Stimulated activated CD8-positive, alpha-beta memory T cell treated with anti-CD3 and anti-CD28 coated beads, Interleukin-7, amount 100 ng/mL, for 24 hours (primary cell): ENCODE data around the gene OSBPL3.
"Not testable (repeated sequence)": the region's sequence is repeated elsewhere in the genome, so short reads cannot be mapped to it uniquely, and the experiment has no call there.

Source experiments
- DNase-seq: peaks from one replicate; pipeline ENCODE4 v3.0.0-alpha.2; 2020; ENCODE audit warnings: low read depth

Gene OSBPL3

DNA sequence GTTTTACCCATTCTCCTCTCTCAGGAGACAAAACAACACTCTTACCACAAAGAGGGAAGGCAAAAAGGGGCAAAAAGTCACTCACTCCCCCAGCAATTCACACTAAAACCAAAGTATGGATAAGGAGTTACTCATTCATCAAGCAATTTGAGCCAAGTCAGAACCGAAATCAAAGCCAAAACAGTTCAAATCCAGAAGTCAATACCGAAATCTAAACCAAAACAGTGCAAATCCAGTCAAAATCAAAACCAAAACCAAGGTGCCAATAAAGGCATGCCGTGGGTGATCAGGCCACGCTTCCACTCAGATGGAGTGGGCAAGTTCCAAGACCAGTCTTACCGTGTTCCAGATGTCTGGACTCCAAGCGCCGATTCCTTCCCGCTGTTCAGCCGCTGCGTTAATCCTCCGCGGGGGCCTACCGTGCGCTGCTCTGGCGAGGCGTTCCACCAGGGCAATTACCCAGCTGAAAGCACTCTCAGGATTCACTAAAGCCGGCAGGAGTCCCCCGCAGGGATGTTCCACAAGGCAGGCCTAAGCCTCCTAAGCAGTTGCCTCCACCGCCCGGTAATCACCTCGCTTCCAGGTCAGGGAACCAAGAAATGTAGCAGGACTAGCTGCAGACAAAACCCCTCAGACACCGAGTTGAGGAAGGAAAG lies 185.1 kb downstream of the OSBPL3 start:
- DNase-seq = not testable (repeated sequence)

- no peak for DNase-seq
These were observed 185.9 kb downstream of the OSBPL3 start for GRCh38 chr7:24793982-24794648.

DNA sequence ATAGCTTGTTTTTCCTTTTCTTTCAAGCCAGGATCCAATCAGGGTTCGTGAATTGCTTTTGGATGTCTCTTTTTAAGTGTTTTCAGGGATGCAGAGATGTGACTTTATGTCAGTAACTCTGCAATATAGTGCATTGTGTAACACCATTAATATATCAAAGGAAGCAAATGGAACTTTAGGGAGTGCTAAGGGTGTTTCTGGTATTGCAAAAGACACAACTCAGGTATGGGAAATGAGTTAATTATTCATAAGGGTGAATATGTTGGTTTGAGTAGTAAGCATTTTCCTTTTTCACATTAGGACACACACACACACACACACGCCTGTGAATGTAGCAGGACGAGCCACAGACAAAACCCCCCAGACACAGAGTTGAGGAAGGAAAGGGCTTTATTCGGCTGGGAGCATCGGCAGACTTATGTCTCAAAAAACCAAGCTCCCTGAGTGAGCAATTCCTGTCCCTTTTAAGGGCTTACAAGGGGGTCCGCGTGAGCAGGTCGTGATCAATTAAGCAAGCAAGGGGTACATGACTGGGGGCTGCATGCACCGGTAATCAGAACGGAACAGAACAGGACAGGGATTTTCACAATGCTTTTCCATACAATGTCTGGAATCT lies 190.9 kb downstream of the OSBPL3 start:
- no peak for DNase-seq

GRCh38 chr7:24788075-24788474 lies 191.9 kb downstream of the OSBPL3 start:
- no peak for DNase-seq

DNA sequence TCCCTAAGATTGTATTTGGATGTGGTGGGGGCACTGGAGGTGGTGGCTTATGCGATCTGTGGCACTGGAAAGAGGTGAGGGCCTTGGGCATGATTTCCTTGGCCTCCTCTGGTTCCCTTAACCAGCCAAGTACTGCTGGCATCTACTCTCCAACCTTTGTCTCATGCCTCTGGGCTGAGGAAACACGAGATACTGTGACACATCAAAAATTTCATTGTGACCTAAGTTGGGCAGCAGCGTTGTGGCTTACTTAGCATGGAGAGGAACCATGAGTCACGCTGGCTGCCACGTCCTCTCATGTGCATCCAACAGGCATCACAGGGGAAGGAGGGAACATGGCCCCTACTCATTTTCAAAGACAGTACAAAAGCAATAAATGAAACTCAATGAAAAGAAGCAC lies 193.0 kb downstream of the OSBPL3 start:
- no peak for DNase-seq

DNA sequence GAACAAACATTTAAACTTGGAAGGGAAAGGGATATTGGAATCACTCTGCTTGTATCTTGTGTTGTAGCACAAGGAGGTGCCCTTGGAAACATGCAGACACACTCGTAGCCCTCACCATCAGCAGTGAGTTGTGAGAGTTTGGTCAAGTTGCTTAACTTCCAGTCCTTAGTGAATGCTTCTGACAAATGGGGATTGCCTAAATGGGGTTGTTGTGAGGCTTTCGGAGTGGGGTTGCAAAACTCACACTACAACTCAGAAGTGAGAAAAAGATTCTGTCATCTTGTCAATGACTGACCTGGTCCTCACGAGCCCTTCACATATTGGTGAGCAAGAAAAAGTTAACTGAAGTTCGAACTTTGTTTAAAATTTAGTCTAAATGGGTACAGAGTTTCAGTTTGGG lies 193.7 kb downstream of the OSBPL3 start:
- DNase-seq = no peak

DNA sequence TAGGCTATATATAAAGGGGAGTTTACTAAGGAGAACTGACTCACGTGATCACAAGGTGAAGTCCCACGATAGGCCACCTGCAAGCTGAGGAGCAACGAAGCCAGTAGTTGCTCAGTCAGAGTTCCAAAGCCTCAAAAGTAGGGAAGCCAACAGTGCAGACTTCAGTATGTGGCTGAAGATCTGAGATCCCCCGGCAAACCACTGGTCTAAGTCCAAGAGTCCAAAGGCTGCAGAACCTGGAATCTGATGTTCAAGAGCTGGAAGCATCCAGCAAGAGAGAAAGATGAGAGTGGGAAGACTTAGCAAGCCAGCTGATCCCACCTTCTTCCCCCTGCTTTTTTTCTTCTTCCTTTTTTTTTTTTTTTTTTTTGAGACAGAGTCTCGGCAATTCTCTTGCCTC lies 195.7 kb downstream of the OSBPL3 start:
- no peak for DNase-seq

GRCh38 chr7:24783698-24784097 lies 196.3 kb downstream of the OSBPL3 start:
- DNase-seq = no peak

GRCh38 chr7:24781106-24781505 lies 198.9 kb downstream of the OSBPL3 start:
- DNase-seq = no peak

DNA sequence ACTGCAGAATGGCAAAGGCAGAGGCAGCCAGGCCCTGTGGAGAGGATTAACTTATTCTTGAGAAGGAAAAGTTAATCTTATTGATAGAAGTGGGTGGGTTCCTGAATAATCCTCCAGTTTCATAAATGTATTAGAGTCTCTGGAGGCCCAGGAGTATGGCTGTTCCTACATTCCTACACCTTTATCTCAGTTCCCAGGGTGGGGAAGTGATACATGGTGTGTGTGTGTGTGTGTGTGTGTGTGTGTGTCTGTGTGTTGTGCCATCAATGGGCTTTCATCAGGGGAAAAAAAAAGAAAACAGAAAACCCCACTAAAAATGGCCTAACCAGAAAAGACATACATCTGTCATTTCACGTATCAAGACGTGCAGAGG lies 200.7 kb downstream of the OSBPL3 start:
- DNase-seq = no peak

GRCh38 chr7:24778543-24779282 lies 201.3 kb downstream of the OSBPL3 start:
- DNase-seq = no peak

DNA sequence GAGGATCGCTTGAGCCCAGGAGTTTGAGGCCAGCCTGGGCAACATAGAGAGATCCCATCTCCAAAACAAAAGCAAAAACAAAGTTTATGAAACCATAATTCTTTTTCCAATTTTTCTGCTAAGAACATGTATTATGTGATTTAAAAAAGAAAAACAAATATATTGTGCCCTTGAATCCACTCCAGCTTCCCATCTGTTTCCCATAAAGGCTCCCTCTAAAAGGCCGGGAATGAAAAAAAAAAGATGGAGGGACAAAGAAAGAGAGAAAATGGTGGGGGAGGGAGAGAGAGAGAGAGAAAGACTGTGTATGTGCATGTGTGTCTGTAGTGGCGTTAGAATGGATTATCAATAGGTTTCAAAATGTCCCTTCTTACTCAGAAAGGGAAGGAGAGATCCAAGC lies 202.2 kb downstream of the OSBPL3 start:
- DNase-seq = no peak

DNA sequence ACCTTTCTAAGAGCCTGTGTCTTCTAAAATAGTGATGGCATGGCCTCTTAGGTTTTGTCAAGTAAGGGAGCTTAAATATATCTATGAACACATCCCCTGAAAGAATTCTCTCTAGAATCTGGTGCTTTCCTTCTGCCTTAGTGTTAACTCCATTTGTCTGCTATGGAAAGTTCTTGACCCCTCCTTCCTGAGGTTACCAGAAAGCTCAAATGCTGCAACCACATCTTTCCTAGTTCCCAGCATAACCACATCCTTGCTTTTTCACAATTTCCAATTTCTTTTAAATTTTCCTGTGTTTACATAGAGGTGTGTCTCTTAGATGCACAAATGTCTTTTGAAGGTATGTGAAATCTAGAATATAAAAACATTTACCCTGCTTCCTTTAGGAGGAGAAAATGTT lies 206.3 kb downstream of the OSBPL3 start:
- no peak for DNase-seq

DNA sequence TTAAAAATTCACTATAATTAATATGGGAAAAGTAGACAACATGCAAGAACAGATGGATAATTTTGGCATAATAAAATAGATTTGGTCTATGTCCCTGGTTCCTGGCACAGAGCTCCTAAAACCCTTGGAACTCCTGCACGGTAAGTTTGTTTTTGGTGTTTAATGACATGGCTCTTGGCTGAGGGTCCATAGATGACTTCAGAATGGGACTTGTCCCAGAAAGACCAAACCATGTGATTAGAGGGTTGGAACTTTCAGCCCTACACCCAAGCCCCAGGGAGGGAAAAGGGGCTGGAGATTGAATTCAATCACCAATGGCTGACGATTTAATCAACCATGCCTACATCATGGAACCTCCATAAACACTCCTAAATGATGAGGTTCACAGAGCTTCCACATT lies 210.1 kb downstream of the OSBPL3 start:
- no peak for DNase-seq

DNA sequence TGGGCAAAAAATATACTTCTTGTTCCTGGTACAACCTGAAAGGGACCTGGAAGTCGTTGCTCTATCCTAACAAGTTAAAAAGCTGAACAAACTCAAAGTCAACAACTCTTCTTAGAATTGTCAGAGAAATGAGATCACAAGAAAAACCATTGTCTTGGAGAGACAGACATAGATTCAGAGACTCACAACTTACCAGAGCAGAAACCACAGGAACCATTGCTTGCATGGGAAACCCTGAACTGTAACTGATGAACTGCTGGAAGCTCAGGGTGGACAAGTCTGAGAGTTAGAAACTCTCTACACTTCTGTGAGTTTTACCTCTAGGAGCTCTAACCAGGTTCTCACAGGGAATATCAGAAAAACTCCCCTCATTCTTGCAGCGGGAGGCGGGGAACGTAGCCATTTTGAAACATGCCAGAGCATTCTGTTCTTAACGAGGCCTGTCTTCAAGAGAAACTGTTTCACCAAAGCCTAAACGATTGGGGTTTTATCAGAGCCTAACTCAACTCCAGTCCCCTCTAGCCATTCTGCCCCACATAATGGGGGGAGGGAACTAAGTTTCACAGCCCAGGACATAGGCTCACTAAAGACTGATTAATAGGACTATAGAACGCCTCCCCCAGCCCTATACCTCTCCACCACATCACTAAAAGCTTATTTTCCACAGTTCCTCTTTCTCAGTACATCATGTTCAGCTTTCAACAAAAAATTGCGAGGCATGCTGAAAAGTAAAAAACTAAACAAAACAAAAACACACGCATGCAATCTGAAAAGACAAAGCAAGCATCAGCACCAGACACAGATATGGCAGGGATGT lies 210.8 kb downstream of the OSBPL3 start:
- no peak for DNase-seq

DNA sequence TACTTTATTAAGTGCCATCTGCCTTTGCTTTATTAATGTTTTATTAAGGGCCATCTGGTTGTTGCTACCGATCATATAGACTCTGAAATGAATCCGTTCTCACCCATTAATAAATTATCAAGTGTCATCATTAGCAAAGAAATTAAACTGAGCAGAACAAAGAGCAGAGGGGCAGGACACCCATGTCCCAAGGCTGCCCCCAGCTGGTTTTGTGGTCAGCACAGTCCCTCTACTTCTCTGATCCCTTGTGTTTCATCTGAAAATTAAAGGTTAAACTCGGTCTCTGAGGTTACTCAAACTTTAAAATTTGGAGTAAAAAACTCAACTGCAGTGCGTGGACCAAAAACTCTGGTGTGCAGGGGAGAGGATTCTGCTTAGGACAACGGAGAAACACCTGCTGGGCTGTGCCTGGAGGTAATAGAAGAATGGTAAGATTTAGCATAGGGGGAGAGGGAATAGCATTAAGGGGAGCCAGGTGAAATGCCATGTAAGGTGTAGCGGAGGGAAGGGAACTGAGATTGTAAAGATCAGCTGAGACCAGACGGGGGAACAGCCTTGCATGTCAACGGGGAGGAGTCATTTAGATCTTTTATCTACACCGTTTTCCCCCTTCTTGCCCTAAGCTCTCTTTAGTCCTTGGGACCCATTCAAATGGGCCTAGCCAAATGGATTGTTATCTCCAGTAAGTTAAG lies 212.0 kb downstream of the OSBPL3 start:
- no peak for DNase-seq

DNA sequence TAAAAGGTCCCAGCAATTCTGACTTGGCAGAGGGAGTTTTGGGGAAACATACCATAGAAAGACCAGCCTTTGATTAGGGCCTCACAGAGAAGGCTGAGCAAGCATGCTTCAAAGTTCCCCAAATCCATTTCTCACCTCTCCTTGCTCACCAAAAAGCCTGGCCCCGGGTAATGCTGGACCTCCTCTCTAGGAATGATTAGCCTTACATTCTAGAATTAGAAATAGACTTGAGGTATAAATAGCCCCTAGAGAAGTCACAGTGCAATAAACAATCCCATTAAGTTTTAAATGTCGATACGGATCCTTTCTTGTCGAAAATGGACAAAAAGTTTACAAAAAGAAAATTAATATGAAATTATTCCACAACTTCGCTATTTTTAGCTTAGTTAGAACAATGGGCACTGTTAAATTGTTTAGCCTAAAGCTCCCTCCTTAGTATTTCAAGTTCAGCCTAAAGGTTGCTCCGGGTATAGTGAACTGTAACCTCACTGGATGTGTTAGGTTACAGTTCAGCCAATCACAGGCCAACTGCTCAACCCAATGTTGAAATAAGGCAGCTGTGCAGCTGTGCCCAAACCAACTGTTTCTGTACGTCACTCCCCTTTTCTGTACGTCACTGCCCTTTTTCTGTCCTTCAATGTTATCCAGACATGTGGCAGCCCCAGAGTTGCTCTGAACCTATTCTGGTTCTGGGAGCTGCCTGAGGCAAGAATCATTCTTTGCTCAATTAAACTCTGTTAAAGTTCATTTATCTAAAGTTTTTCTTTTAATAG lies 214.8 kb downstream of the OSBPL3 start:
- DNase-seq = no peak

DNA sequence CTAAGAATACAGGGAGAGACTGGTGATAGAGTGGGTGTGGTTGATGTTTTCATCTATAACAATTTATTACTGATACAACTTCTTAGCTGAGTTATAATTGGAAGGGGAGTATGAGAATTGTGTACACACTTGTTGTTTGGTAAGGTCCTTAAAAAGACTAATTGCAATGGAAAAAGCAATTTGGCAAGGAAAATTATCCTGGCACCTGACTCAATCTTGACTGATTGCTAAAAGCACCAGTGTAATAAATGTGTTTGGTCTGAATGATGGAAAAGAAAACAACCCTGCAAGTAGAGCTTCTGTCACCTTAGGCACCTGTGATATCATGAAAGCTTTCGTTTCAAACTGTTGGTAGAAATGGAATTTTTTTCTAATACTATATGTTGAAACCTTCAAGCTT lies 216.0 kb downstream of the OSBPL3 start:
- DNase-seq = no peak

- no peak for DNase-seq
These were observed 216.6 kb downstream of the OSBPL3 start for GRCh38 chr7:24763303-24763901.

DNA sequence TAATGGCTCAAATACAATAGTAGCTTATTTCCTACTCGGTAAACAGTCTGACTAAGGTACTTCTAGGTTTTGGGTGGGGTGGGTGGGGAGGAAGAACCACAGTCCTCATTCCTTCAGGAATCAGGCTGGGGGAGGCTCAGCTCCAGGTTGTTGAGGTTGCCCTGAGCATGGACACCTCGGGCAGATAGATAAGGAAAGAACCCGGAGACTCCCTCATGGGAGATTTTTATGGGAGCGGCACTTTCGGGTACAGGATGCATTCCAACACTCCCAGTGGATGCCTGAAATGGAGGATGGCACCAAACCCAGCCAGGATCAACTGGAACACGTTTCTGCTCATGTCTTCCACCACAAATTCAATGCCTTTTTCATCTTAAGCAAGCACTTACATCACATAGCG lies 217.2 kb downstream of the OSBPL3 start:
- DNase-seq = no peak
